Effector memory CD4-positive, alpha-beta T cell (primary cell): ENCODE measurements around the gene SPG21.

Experiments used
- DNase-seq, 3 donors: peaks; one replicate each; pipeline ENCODE4 v3.0.0-alpha.2; 2020
- H3K27ac ChIP-seq: 2 replicates; pipeline ENCODE4 v1.7.0; 2013; ENCODE audit warnings: mild to moderate bottlenecking, low read length, moderate library complexity; ENCODE audit not compliant: insufficient read depth, poor library complexity, severe bottlenecking
- H3K27me3 ChIP-seq: replicated peaks from 2 replicates; pipeline ENCODE4 v1.7.0; 2013; ENCODE audit warnings: mild to moderate bottlenecking, low read length; ENCODE audit not compliant: insufficient read depth, control insufficient read depth, poor library complexity, severe bottlenecking
- H3K36me3 ChIP-seq: 2 replicates; pipeline ENCODE4 v1.7.0; 2013; ENCODE audit warnings: mild to moderate bottlenecking, low read length, moderate library complexity; ENCODE audit not compliant: control insufficient read depth, insufficient read depth
- H3K4me1 ChIP-seq: 2 replicates; pipeline ENCODE4 v1.7.0; 2013; ENCODE audit warnings: low read length, mild to moderate bottlenecking; ENCODE audit not compliant: control insufficient read depth, insufficient read depth, poor library complexity, severe bottlenecking
- H3K4me3 ChIP-seq: 2 replicates; pipeline ENCODE4 v1.7.0; 2013; ENCODE audit warnings: low read length, low read depth, mild to moderate bottlenecking; ENCODE audit not compliant: insufficient read depth, poor library complexity, severe bottlenecking
- H3K9me3 ChIP-seq: 2 replicates; pipeline ENCODE4 v1.7.0; 2013; ENCODE audit warnings: mild to moderate bottlenecking, low read length, moderate library complexity; ENCODE audit not compliant: control insufficient read depth

The SPG21 gene

GRCh38 chr15:64926661-64927060 lies 63.1 kb downstream of the SPG21 start:
- Histone ChIP-seq H3K27ac (no peak overlapping the region), H3K27me3 (no peaks in the 10 kb centered on the region), H3K4me3 (no peak overlapping the region), H3K36me3 (no peaks in the 10 kb centered on the region), H3K4me1 (no peaks in the 10 kb centered on the region), H3K9me3 (no peaks in the 10 kb centered on the region)
- no peak for DNase-seq

GRCh38 chr15:64925335-64926330 lies 64.1 kb downstream of the SPG21 start:
- Histone ChIP-seq H3K4me3 (no peak overlapping the region), H3K4me1 (no peaks in the 10 kb centered on the region), H3K27ac (no peak overlapping the region), H3K9me3 (no peaks in the 10 kb centered on the region), H3K36me3 (no peaks in the 10 kb centered on the region), H3K27me3 (no peaks in the 10 kb centered on the region)
- no peak for DNase-seq

- Histone ChIP-seq H3K27ac (no peak overlapping the region), H3K4me3 (no peak overlapping the region), H3K4me1 (no peaks in the 10 kb centered on the region), H3K27me3 (no peaks in the 10 kb centered on the region), H3K9me3 (no peaks in the 10 kb centered on the region), H3K36me3 (no peaks in the 10 kb centered on the region)
- DNase-seq = no peak
These were observed 66.2 kb downstream of the SPG21 start for GRCh38 chr15:64923546-64923945.

GRCh38 chr15:64921711-64922110 lies 68.0 kb downstream of the SPG21 start:
- DNase-seq = no peak

GRCh38 chr15:64919721-64920120 lies 70.0 kb downstream of the SPG21 start:
- Histone ChIP-seq H3K27ac (no peak overlapping the region), H3K4me3 (no peak overlapping the region), H3K4me1 (no peaks in the 10 kb centered on the region), H3K9me3 (no peaks in the 10 kb centered on the region), H3K36me3 (no peaks in the 10 kb centered on the region), H3K27me3 (no peaks in the 10 kb centered on the region)
- DNase-seq = no peak

More at GRCh38 chr15:64921711-64922110, 68.0 kb downstream of the SPG21 start:
- no peaks in the 10 kb centered on the region for H3K4me1 ChIP-seq
- H3K4me3 ChIP-seq = no peak overlapping the region
- no peaks in the 10 kb centered on the region for H3K9me3 ChIP-seq
- no peak overlapping the region for H3K27ac ChIP-seq
- H3K27me3 ChIP-seq = no peaks in the 10 kb centered on the region
- H3K36me3 ChIP-seq = no peaks in the 10 kb centered on the region

GRCh38 chr15:64917211-64917610 lies 72.5 kb downstream of the SPG21 start:
- Histone ChIP-seq H3K4me1 (no peaks in the 10 kb centered on the region), H3K27me3 (no peaks in the 10 kb centered on the region), H3K4me3 (no peak overlapping the region), H3K27ac (no peak overlapping the region), H3K9me3 (no peaks in the 10 kb centered on the region), H3K36me3 (no peaks in the 10 kb centered on the region)
- no peak for DNase-seq

GRCh38 chr15:64916365-64916764 lies 73.3 kb downstream of the SPG21 start:
- no peak overlapping the region for H3K4me3 ChIP-seq
- H3K9me3 ChIP-seq = no peaks in the 10 kb centered on the region
- H3K4me1 ChIP-seq = no peaks in the 10 kb centered on the region
- H3K27ac ChIP-seq = no peak overlapping the region
- no peak for DNase-seq
- H3K27me3 ChIP-seq = no peaks in the 10 kb centered on the region
- H3K36me3 ChIP-seq = no peaks in the 10 kb centered on the region

- DNase-seq = no peak
- no peak overlapping the region for H3K4me3 ChIP-seq
These were observed 74.0 kb downstream of the SPG21 start for GRCh38 chr15:64915518-64916227.

More at GRCh38 chr15:64915518-64916227, 74.0 kb downstream of the SPG21 start:
- no peaks in the 10 kb centered on the region for H3K9me3 ChIP-seq
- H3K27me3 ChIP-seq = no peaks in the 10 kb centered on the region
- no peak overlapping the region for H3K27ac ChIP-seq
- no peaks in the 10 kb centered on the region for H3K4me1 ChIP-seq
- H3K36me3 ChIP-seq = no peaks in the 10 kb centered on the region
